ENCODE measurements around the gene RNF183. TPM values are rescaled to one million over a fixed set of nuclear protein-coding genes. Genes with fewer than 3 reads are reported as not detected.
A peak's percentile ranks its signal among the peaks of the same experiment; 100 is the strongest.

RNF183 gene
- total RNA-seq (under 1 TPM in 1 of 2 experiments, not detected in 1; 0.23 TPM), polyA plus RNA-seq (not detected), total RNA-seq (0 to 0.26 (median 0.04) reads per million in 6 experiments)

GRCh38 chr9:113302792-113303418 is at the start of gene RNF183:
TSS of gene RNF183 (minus strand) at chr9:113303376. CDS start at chr9:113298184, 5,192 bp downstream.
- DNase-seq = no peak
- ATAC-seq = no peak
- peaks cover 0 to 2% (median 0%) of the 10 kb centered on the region in 4 donors for H3K4me1 Mint-ChIP-seq
- POLR2A ChIA-PET = no interaction called here
- H3K36me3 Mint-ChIP-seq = no peaks in the 10 kb centered on the region
- H3K4me3 Mint-ChIP-seq = no peak within 1 kb of the TSS
- peak within 1 kb of the TSS in 1 of 10 donors; percentile 31 for H3K27ac Mint-ChIP-seq
- H3K9me3 Mint-ChIP-seq = no peaks in the 10 kb centered on the region
- peaks cover 0 to 11% (median 7%) of the 10 kb centered on the region in 5 donors for H3K27me3 Mint-ChIP-seq

- Mint-ChIP-seq H3K36me3 (no peaks in the 10 kb centered on the region), H3K27ac (no peak overlapping the region), H3K9me3 (no peaks in the 10 kb centered on the region), H3K4me1 (peaks cover 8 to 24% (median 18%) of the 10 kb centered on the region in 4 donors), H3K4me3 (no peak overlapping the region), H3K27me3 (peaks cover 3 to 33% (median 13%) of the 10 kb centered on the region in 5 donors)
- no peak for ATAC-seq
- no peak for DNase-seq
- POLR2A ChIA-PET = no interaction called here
Measured at GRCh38 chr9:113352411-113352810, 49.2 kb upstream of the RNF183 start.

- H3K27me3 Mint-ChIP-seq = peaks cover 3 to 33% (median 13%) of the 10 kb centered on the region in 5 donors
- H3K36me3 Mint-ChIP-seq = no peaks in the 10 kb centered on the region
- no peak overlapping the region for H3K4me3 Mint-ChIP-seq
- no peaks in the 10 kb centered on the region for H3K9me3 Mint-ChIP-seq
- no peak overlapping the region for H3K27ac Mint-ChIP-seq
- POLR2A ChIA-PET = no interaction called here
- DNase-seq (no peak), ATAC-seq (no peak)
- peaks cover 8 to 24% (median 18%) of the 10 kb centered on the region in 4 donors for H3K4me1 Mint-ChIP-seq
Measured at GRCh38 chr9:113352006-113352405, 48.8 kb upstream of the RNF183 start.

GRCh38 chr9:113350937-113351336 is 47.8 kb upstream of the RNF183 start:
- H3K27me3 Mint-ChIP-seq = peaks cover 3 to 33% (median 13%) of the 10 kb centered on the region in 5 donors

GRCh38 chr9:113350107-113350661 is 47.0 kb upstream of the RNF183 start:
- Mint-ChIP-seq H3K36me3 (no peaks in the 10 kb centered on the region), H3K4me3 (peak overlapping the region; percentile 73 to 88 (median 80)), H3K27me3 (peaks cover 3 to 33% (median 13%) of the 10 kb centered on the region in 5 donors), H3K27ac (peak overlapping the region in 5 of 10 donors; percentile 40 to 84 (median 63)), H3K4me1 (peaks cover 8 to 24% (median 18%) of the 10 kb centered on the region in 4 donors), H3K9me3 (no peaks in the 10 kb centered on the region)
- POLR2A ChIA-PET = interaction anchor here (1.2 to 3.4 kb wide), 4 partner anchors 9 to 75 kb away, joined by 4 to 23 read pairs (median 4); partner anchors contain the start of genes C9orf43, CDC26, POLE3 and PRPF4
- DNase-seq = no peak
- peak in 1 of 2 donors; percentile 7 for ATAC-seq

More at GRCh38 chr9:113350937-113351336, 47.8 kb upstream of the RNF183 start:
- Mint-ChIP-seq H3K36me3 (no peaks in the 10 kb centered on the region), H3K27ac (peak overlapping the region in 2 of 10 donors; percentile 18 to 84), H3K9me3 (no peaks in the 10 kb centered on the region), H3K4me1 (peaks cover 8 to 24% (median 18%) of the 10 kb centered on the region in 4 donors), H3K4me3 (peak overlapping the region; percentile 73 to 88 (median 80))
- POLR2A ChIA-PET = interaction anchor here (0.6 to 3.4 kb wide), 4 partner anchors 9 to 76 kb away, joined by 3 to 23 read pairs (median 4); partner anchors contain the start of genes CDC26, PRPF4 and WDR31
- ATAC-seq = peak; percentile 27 to 52
- peak in 2 of 10 donors; percentile 21 to 26 for DNase-seq

- POLR2A ChIA-PET = interaction anchor here (0.5 to 3.4 kb wide), 4 partner anchors 9 to 61 kb away, joined by 3 to 23 read pairs (median 4); partner anchors contain the start of genes C9orf43, POLE3 and WDR31
- ATAC-seq (peak; percentile 83 to 86), DNase-seq (peak in 8 of 10 donors; percentile 16 to 57 (median 40))
- Mint-ChIP-seq H3K36me3 (no peaks in the 10 kb centered on the region), H3K27ac (peak within 1 kb of the TSS in 6 of 10 donors; percentile 40 to 84 (median 60)), H3K27me3 (peaks cover 3 to 33% (median 13%) of the 10 kb centered on the region in 5 donors), H3K4me1 (peaks cover 8 to 24% (median 18%) of the 10 kb centered on the region in 4 donors), H3K9me3 (no peaks in the 10 kb centered on the region), H3K4me3 (peak within 1 kb of the TSS; percentile 73 to 89 (median 84))
Measured at GRCh38 chr9:113349445-113350094, 46.4 kb upstream of the RNF183 start, which contains the start of gene BSPRY. TSS of gene BSPRY (plus strand) at chr9:113349541. CDS start at chr9:113349580, 39 bp downstream.

GRCh38 chr9:113349066-113349444 is 45.9 kb upstream of the RNF183 start:
- Mint-ChIP-seq H3K4me3 (peak overlapping the region; percentile 72 to 89 (median 81)), H3K4me1 (peaks cover 8 to 24% (median 18%) of the 10 kb centered on the region in 4 donors), H3K9me3 (no peaks in the 10 kb centered on the region)

GRCh38 chr9:113348437-113348836 is 45.3 kb upstream of the RNF183 start:
- Mint-ChIP-seq H3K4me3 (peak overlapping the region in 6 of 10 donors; percentile 13 to 65 (median 50)), H3K36me3 (no peaks in the 10 kb centered on the region), H3K9me3 (no peaks in the 10 kb centered on the region), H3K27ac (no peak overlapping the region), H3K4me1 (peaks cover 9 to 25% (median 23%) of the 10 kb centered on the region in 4 donors), H3K27me3 (peaks cover 3 to 33% (median 13%) of the 10 kb centered on the region in 5 donors)
- ATAC-seq = no peak
- POLR2A ChIA-PET = interaction anchor here (1.3 to 3.4 kb wide), 2 partner anchors 8 to 20 kb away, joined by 3 to 23 read pairs; partner anchors contain the start of gene WDR31
- no peak for DNase-seq

More at GRCh38 chr9:113349066-113349444, 45.9 kb upstream of the RNF183 start:
- H3K36me3 Mint-ChIP-seq = no peaks in the 10 kb centered on the region
- H3K27me3 Mint-ChIP-seq = peaks cover 3 to 33% (median 13%) of the 10 kb centered on the region in 5 donors
- DNase-seq (no peak), ATAC-seq (no peak)
- POLR2A ChIA-PET = interaction anchor here (0.5 to 3.4 kb wide), 4 partner anchors 9 to 62 kb away, joined by 3 to 23 read pairs (median 4); partner anchors contain the start of genes C9orf43, POLE3 and WDR31
- peak overlapping the region in 2 of 10 donors; percentile 56 to 71 for H3K27ac Mint-ChIP-seq

GRCh38 chr9:113345671-113346070 is 42.5 kb upstream of the RNF183 start:
- no peak for DNase-seq
- no peaks in the 10 kb centered on the region for H3K9me3 Mint-ChIP-seq
- H3K4me3 Mint-ChIP-seq = no peak overlapping the region
- H3K27ac Mint-ChIP-seq = no peak overlapping the region
- H3K36me3 Mint-ChIP-seq = no peaks in the 10 kb centered on the region
- H3K4me1 Mint-ChIP-seq = peaks cover 12 to 43% (median 32%) of the 10 kb centered on the region in 4 donors
- POLR2A ChIA-PET = no interaction called here
- ATAC-seq = no peak
- peaks cover 0 to 9% (median 3%) of the 10 kb centered on the region in 5 donors for H3K27me3 Mint-ChIP-seq

- DNase-seq (no peak), ATAC-seq (no peak)
- Mint-ChIP-seq H3K27me3 (peaks cover 0 to 4% (median 2%) of the 10 kb centered on the region in 5 donors), H3K4me1 (peaks cover 11 to 43% (median 32%) of the 10 kb centered on the region in 4 donors), H3K4me3 (no peak overlapping the region), H3K9me3 (no peaks in the 10 kb centered on the region), H3K27ac (no peak overlapping the region), H3K36me3 (no peaks in the 10 kb centered on the region)
- POLR2A ChIA-PET = no interaction called here
Measured at GRCh38 chr9:113345190-113345589, 42.0 kb upstream of the RNF183 start.

- peaks cover 0 to 7% (median 0%) of the 10 kb centered on the region in 5 donors for H3K27me3 Mint-ChIP-seq
- H3K4me3 Mint-ChIP-seq = no peak overlapping the region
- ATAC-seq (no peak), DNase-seq (no peak)
- POLR2A ChIA-PET = no interaction called here
- no peaks in the 10 kb centered on the region for H3K9me3 Mint-ChIP-seq
- peaks cover 16 to 48% (median 31%) of the 10 kb centered on the region in 4 donors for H3K4me1 Mint-ChIP-seq
- H3K27ac Mint-ChIP-seq = peak overlapping the region in 1 of 10 donors; percentile 75
- H3K36me3 Mint-ChIP-seq = no peaks in the 10 kb centered on the region
Measured at GRCh38 chr9:113343732-113344231, 40.6 kb upstream of the RNF183 start.
